IPS DF 6.9 (cell line): ENCODE measurements around the gene MTHFR.

Source experiments
- DNase-seq: peaks from one replicate; pipeline ENCODE4 v3.0.0-alpha.2; 2013; ENCODE audit warnings: low read depth, low spot score
- H3K27ac ChIP-seq: one replicate; pipeline ENCODE4 v1.5.1; 2013; ENCODE audit warnings: low read length, control low read depth
- H3K27me3 ChIP-seq: 2 replicates; pipeline ENCODE4 v1.6.1; 2013; ENCODE audit warnings: mild to moderate bottlenecking, low read length; ENCODE audit not compliant: control insufficient read depth, insufficient read depth
- H3K36me3 ChIP-seq: 2 replicates; pipeline ENCODE4 v1.6.1; 2013; ENCODE audit warnings: low read length; ENCODE audit not compliant: control insufficient read depth, insufficient read depth
- H3K4me1 ChIP-seq: 2 replicates; pipeline ENCODE4 v1.6.1; 2013; ENCODE audit warnings: low read length; ENCODE audit not compliant: control insufficient read depth, insufficient read depth
- H3K4me3 ChIP-seq: 2 replicates; pipeline ENCODE4 v1.5.1; 2013; ENCODE audit warnings: mild to moderate bottlenecking, low read length
- H3K9me3 ChIP-seq: 2 replicates; pipeline ENCODE4 v1.6.1; 2013; ENCODE audit warnings: low read length, inconsistent platforms; ENCODE audit not compliant: control insufficient read depth, insufficient read depth
- WGBS: extraction: QIAGEN DNeasy Blood & Tissue Kit; methylation state at CpG from one replicate; pipeline ENCODE4 v1.1.7; 2013; ENCODE audit warnings: mixed read lengths, missing lambda C conversion rate; ENCODE audit not compliant: insufficient read length, insufficient coverage; 5-methylcytosine and 5-hydroxymethylcytosine counted together

Gene MTHFR

DNA sequence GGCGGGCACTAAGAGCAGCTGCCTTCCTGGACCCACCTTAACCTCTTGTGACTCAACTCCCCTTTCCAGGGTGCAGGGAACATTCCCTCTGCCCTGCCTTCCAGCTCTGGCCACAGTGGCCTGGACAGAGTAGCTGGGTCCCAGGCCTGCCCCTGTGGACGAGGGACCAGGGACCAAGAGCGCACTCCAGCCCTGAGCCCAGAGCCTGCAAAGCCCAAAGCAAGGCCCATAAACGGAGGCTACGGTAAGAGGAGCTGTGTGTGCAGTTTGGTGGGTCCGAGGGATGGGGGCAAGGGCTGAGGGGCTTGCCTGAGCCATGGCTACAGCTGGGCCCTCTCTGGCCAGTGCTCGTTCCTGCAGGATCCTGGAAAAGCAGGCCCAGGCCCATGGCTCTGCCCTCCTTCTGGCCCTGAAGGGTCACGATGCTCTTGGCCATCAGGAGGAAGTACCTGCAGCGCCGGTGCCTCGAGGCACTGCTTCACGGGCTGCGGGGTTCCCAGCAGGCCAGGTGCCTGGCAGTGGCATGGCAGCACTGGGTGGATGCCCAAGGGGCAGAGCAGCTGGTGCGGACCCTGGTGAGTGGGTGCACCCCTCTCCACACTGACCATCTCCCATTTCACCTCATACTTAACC lies 17.8 kb downstream of the MTHFR start:
- no peaks in the 10 kb centered on the region for H3K9me3 ChIP-seq
- no peaks in the 10 kb centered on the region for H3K27me3 ChIP-seq
- no peak overlapping the region for H3K27ac ChIP-seq
- no CpG with 5 or more reads among the region's 14 CpGs for WGBS
- DNase-seq = no peak
- no peak overlapping the region; the same call in 1 of the 2 replicates for H3K4me3 ChIP-seq
- peaks cover 14% of the 10 kb centered on the region for H3K4me1 ChIP-seq
- peaks cover 16% of the 10 kb centered on the region for H3K36me3 ChIP-seq

GRCh38 chr1:11787251-11787803 lies 18.4 kb downstream of the MTHFR start:
- Histone ChIP-seq H3K36me3 (peaks cover 15% of the 10 kb centered on the region), H3K27ac (no peak overlapping the region), H3K9me3 (no peaks in the 10 kb centered on the region), H3K4me3 (no peak overlapping the region), H3K27me3 (no peaks in the 10 kb centered on the region), H3K4me1 (peaks cover 14% of the 10 kb centered on the region)
- DNase-seq = no peak
- WGBS = no CpG with 5 or more reads among the region's 16 CpGs

- H3K4me3 ChIP-seq = no peak overlapping the region
- H3K36me3 ChIP-seq = peaks cover 11% of the 10 kb centered on the region
- no CpG with 5 or more reads among the region's 5 CpGs for WGBS
- no peaks in the 10 kb centered on the region for H3K9me3 ChIP-seq
- DNase-seq = no peak
- peaks cover 14% of the 10 kb centered on the region for H3K4me1 ChIP-seq
- no peak overlapping the region for H3K27ac ChIP-seq
- H3K27me3 ChIP-seq = no peaks in the 10 kb centered on the region
Measured at GRCh38 chr1:11786168-11786567, 19.6 kb downstream of the MTHFR start.

GRCh38 chr1:11784993-11785769 lies 20.6 kb downstream of the MTHFR start:
- Histone ChIP-seq H3K27ac (no peak overlapping the region), H3K4me1 (peaks cover 14% of the 10 kb centered on the region), H3K4me3 (no peak overlapping the region), H3K27me3 (no peaks in the 10 kb centered on the region), H3K9me3 (no peaks in the 10 kb centered on the region), H3K36me3 (peaks cover 4% of the 10 kb centered on the region)
- WGBS = no CpG with 5 or more reads among the region's 30 CpGs
- DNase-seq = peak; percentile 68

DNA sequence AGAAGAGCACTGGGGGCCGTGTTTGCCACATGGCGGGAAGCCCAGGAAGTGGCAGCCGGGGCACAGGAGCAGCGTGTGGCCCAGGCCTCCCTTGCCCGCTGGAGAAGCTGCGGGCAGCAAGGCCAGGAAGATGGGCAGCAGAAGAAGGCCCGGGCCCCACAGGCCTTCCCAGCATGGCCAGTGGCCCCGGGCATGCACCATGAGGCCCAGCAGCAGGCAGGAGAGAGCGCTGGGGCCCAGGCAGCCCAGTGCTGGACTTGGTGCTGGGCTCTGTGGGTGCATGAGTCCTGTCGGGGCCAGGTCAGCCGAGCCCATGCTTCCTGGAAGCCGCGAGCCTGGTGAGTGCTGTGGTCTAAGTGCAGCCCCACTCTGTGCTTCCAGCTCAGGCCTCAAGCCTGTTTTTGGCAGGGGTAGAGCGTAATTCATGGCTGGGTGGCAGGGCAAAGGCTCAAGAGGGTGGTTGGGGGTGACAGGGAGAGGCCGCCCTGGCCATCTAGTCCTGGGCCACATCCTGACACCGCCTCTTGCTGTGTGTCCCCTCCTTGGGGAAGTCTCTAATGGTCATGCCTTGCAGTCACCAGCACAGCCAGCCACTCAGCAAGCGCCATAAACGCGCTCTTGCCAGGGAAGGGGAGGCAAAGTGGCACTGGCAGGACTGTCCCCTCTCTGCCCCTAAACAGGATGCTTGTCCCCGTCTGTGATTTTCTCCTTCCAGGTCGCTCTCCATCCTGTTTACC lies 21.3 kb downstream of the MTHFR start:
- H3K9me3 ChIP-seq = no peaks in the 10 kb centered on the region
- no peak for DNase-seq
- H3K4me1 ChIP-seq = peaks cover 14% of the 10 kb centered on the region
- no peak overlapping the region for H3K4me3 ChIP-seq
- no peak overlapping the region for H3K27ac ChIP-seq
- no CpG with 5 or more reads among the region's 21 CpGs for WGBS
- no peaks in the 10 kb centered on the region for H3K27me3 ChIP-seq
- no peaks in the 10 kb centered on the region; the same call in 1 of the 2 replicates for H3K36me3 ChIP-seq

DNA sequence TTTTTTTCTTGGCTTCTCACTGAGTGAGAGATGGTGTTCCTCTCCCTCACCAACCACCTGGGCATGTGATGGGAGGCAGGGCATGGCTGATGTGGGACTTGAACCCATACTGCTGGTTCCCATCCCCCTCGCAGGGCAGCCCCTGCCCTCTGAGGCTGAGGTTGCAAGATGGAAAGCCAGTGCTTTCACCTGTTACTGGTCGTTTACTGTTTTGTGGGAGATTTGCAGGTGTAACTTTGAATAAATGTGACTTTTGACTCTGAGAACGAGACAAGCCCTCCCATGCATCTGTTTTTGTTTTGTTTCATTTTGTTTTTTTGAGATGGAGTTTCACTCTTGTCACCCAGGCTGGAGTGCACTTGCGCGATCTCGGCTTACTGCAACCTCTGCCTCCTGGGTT lies 22.2 kb downstream of the MTHFR start:
- H3K4me3 ChIP-seq = no peak overlapping the region
- no peak for DNase-seq
- no peaks in the 10 kb centered on the region for H3K9me3 ChIP-seq
- no peak overlapping the region for H3K27ac ChIP-seq
- no CpG with 5 or more reads among the region's 6 CpGs for WGBS
- H3K27me3 ChIP-seq = no peaks in the 10 kb centered on the region
- no peaks in the 10 kb centered on the region; the same call in 1 of the 2 replicates for H3K36me3 ChIP-seq
- H3K4me1 ChIP-seq = peaks cover 14% of the 10 kb centered on the region

GRCh38 chr1:11782127-11782708 lies 23.5 kb downstream of the MTHFR start:
- WGBS = no CpG with 5 or more reads among the region's 6 CpGs
- H3K27me3 ChIP-seq = no peaks in the 10 kb centered on the region
- no peak overlapping the region for H3K4me3 ChIP-seq
- H3K36me3 ChIP-seq = no peaks in the 10 kb centered on the region
- DNase-seq = no peak
- H3K9me3 ChIP-seq = no peaks in the 10 kb centered on the region
- H3K27ac ChIP-seq = no peak overlapping the region
- peaks cover 5% of the 10 kb centered on the region for H3K4me1 ChIP-seq

GRCh38 chr1:11781297-11781696 lies 24.5 kb downstream of the MTHFR start:
- no peak overlapping the region for H3K27ac ChIP-seq
- H3K9me3 ChIP-seq = no peaks in the 10 kb centered on the region
- no CpG with 5 or more reads among the region's 12 CpGs for WGBS
- peaks cover 4% of the 10 kb centered on the region; the same call in 1 of the 2 replicates for H3K4me1 ChIP-seq
- DNase-seq = no peak
- no peak overlapping the region for H3K4me3 ChIP-seq
- H3K36me3 ChIP-seq = no peaks in the 10 kb centered on the region
- H3K27me3 ChIP-seq = no peaks in the 10 kb centered on the region

DNA sequence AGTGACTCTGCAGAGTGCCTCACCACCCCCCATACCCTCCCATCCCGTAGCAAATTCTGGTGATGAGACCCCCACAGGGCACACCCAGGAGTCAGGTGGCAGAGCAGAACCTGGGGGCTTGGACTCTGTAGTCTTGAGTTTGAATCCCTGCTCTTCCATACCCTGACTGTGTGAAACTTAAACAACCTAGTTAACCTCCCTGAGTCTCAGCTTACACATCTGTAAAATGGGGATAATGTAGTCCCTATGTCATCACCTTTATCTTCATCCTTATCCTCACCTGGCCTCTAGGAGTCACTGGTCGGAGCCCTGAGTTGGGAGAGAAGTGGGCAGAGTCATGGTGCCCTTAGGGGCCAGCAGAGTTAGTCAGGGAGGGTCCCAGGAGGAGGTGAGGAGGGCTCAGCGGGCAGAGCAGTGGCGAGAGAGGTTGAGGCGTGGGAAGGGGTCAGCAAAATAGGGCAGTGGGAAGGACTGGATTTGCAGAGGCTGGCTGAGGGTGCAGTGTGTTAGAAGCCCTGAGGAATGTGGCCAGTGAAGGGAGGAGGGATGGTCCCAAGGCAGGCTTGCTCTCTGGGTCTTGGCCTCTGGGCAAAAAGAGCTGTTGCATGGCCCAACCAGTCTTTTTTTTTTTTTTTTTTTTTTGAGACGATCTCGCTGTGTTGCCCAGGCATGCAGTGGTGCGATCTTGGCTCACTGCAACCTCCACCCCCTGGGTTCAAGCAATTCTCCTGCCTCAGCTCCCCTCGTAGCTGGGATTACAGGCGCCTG lies 25.2 kb downstream of the MTHFR start:
- no CpG with 5 or more reads among the region's 10 CpGs for WGBS
- no peak for DNase-seq
- Histone ChIP-seq H3K36me3 (no peaks in the 10 kb centered on the region), H3K9me3 (no peaks in the 10 kb centered on the region), H3K4me1 (peaks cover 4% of the 10 kb centered on the region; the same call in 1 of the 2 replicates), H3K27me3 (no peaks in the 10 kb centered on the region), H3K27ac (no peak overlapping the region), H3K4me3 (no peak overlapping the region)
